Thyroid gland (tissue), 4 donors: ENCODE data around the gene HIVEP3.

ENCODE experiments used
- POLR2A ChIP-seq, 2 donors: fragments of 450-650 bp; IDR thresholded peaks; one replicate each; pipeline ENCODE4 v1.6.1; 2017; ENCODE audit warnings: antibody characterized with exemption in 2 of 2, mild to moderate bottlenecking in 2 of 2, moderate library complexity in 1 of 2
- TF ChIP-seq, protein P1 (sequence below), 6 experiments: fragments of 200-600 bp in 3 of 6; fragments of 450-650 bp in 3 of 6; sonication (generic) in 3 of 6; IDR thresholded peaks; one replicate each; pipeline ENCODE4 v1.5.1; 2016 to 2019; ENCODE audit warnings: antibody characterized with exemption in 6 of 6, mild to moderate bottlenecking in 2 of 6, inconsistent platforms in 1 of 6, moderate library complexity in 1 of 6

DNA sequence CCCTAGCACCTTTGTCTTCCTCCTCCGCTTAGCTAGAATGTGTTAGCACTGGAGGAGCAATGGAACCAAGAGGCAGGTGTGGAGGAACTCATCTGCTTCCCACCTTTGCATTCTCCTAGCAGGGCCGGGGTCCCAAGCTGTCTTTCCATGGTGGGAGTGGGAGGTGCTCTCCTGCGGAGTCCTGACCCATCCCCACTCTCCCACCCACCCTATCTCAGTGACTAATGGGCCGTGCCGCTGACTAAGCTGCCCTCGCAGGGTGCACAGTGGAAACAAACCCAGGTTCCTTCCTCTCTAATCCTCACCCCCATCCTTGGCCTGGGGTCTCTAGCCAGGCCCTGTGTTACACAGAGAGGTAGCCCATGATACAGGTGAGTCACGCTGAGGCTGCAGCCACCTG, 177.5 kb downstream of the HIVEP3 start:
- TF ChIP-seq, protein P1, sequence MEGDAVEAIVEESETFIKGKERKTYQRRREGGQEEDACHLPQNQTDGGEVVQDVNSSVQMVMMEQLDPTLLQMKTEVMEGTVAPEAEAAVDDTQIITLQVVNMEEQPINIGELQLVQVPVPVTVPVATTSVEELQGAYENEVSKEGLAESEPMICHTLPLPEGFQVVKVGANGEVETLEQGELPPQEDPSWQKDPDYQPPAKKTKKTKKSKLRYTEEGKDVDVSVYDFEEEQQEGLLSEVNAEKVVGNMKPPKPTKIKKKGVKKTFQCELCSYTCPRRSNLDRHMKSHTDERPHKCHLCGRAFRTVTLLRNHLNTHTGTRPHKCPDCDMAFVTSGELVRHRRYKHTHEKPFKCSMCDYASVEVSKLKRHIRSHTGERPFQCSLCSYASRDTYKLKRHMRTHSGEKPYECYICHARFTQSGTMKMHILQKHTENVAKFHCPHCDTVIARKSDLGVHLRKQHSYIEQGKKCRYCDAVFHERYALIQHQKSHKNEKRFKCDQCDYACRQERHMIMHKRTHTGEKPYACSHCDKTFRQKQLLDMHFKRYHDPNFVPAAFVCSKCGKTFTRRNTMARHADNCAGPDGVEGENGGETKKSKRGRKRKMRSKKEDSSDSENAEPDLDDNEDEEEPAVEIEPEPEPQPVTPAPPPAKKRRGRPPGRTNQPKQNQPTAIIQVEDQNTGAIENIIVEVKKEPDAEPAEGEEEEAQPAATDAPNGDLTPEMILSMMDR (IDR thresholded peaks at IDR 0.05) = no peak
- TF ChIP-seq POLR2A (IDR thresholded peaks at IDR 0.05) = no peak
